COLO829 (cell line): ENCODE measurements around the gene TPCN2.
A peak's percentile ranks its signal among the peaks of the same experiment; 100 is the strongest.

Experiments used
- DNase-seq: peaks from one replicate; pipeline ENCODE4 v3.0.0; 2012; ENCODE audit warnings: low spot score

TPCN2 gene

GRCh38 chr11:69152733-69153421 is 104.1 kb downstream of the TPCN2 start:
- no peak for DNase-seq

DNA sequence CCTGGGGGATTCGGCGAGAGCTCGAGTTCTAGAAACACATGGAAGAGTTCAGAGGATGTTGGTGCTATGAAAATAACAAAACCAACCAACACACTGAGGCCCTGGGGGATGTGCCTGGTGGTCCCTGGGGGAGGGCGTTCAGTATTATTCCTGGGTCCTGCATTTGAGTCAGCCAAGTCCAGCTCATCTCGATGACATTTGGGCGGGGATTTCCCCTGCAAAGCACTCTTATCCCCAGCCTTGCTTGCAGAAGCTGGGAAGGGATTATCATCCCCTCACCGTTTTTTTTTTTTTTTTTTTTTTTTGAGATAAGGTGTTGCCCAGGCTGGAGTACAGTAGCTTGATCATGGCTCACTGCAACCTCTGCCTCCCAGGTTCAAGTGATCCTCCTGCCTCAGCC is 104.9 kb downstream of the TPCN2 start:
- DNase-seq, result no peak

DNA sequence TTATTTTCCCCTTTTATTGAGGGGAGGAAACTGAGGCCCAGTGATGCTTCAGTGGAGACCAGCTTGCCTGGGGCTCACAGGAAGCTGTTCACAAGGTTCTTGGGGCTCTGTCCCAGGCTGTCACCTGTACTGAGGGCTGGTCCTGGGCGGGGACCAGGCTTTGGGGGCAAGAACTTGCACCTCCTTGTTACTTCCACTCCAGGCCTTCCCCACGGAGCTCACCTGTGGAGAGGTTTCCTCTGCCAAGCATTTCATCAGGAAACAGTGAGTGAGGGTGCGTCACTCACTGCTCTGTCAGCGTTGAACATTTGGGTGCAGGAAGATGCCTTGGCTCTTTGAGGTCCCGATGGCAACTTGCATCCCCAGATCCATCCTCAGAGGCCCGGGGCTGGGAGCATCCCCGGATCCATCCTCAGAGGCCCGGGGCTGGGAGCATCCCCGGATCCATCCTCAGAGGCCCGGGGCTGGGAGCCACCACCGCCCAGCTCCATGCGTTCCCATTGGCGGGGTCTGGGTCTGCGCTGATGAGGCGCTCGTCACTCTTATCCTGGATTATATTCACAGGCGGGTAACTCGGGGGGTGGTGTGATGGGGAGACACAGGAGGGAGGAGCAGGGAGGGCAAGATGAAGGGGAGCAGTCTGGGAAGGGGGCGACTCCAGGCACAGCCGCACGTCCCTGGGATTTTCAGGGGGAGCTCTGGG is 105.6 kb downstream of the TPCN2 start:
- no peak for DNase-seq

- DNase-seq, result no peak
Observed at GRCh38 chr11:69154938-69155301, 106.2 kb downstream of the TPCN2 start.

GRCh38 chr11:69155302-69156234 is 106.8 kb downstream of the TPCN2 start, which contains the start of gene SMIM38:
Gene SMIM38, plus strand, starts transcription at chr11:69155935. Its CDS starts 1,912 bp downstream, at chr11:69157847.
- DNase-seq, result no peak

DNA sequence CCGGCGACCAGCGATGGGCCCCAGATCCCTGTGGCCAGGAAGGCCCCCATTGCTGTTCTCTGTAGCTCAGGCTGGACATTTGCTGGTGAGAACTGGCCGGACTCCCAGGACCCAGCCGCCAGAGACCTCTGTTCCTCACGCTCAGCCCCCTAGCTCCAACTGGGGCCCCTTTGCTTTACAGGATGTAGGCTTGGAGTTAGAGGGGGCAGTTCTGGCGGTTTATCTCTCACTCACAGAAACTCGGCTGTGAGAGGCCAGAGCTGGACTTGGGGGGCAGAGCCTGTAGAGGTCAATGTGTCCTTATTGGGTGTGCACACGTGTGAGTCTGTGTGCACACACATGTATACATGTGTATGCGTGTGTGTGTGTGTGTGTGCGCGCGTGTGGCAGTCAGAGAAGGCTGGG is 107.5 kb downstream of the TPCN2 start:
- no peak for DNase-seq

DNA sequence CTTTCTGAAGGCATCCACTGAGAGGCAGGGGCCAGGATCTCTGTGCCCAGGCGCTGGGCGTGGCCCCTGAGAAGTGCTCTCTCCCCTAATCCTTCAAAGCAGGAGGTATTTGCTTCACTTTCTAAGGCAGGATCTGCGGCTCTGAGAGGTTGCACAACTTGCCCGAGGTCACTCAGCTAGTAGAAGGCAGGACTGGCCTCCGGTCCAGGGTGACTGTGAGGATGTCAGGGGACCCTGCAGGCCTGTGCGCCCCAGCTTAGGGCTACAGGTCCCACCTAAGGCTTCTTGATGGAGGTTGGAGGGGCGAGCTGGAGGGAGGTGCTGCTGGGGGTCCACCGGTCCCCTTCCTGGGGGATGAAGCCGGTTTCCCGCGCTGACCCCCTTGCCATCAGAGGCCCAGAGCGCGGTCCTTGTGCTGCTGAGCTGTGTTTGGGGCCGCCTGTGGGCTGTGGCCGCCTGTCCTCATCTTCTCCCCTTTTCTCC is 108.0 kb downstream of the TPCN2 start:
- DNase-seq, result no peak

- DNase-seq, result peak; percentile 94
Observed at GRCh38 chr11:69157156-69157821, 108.6 kb downstream of the TPCN2 start.

GRCh38 chr11:69157822-69158231 is 109.1 kb downstream of the TPCN2 start:
- no peak for DNase-seq

DNA sequence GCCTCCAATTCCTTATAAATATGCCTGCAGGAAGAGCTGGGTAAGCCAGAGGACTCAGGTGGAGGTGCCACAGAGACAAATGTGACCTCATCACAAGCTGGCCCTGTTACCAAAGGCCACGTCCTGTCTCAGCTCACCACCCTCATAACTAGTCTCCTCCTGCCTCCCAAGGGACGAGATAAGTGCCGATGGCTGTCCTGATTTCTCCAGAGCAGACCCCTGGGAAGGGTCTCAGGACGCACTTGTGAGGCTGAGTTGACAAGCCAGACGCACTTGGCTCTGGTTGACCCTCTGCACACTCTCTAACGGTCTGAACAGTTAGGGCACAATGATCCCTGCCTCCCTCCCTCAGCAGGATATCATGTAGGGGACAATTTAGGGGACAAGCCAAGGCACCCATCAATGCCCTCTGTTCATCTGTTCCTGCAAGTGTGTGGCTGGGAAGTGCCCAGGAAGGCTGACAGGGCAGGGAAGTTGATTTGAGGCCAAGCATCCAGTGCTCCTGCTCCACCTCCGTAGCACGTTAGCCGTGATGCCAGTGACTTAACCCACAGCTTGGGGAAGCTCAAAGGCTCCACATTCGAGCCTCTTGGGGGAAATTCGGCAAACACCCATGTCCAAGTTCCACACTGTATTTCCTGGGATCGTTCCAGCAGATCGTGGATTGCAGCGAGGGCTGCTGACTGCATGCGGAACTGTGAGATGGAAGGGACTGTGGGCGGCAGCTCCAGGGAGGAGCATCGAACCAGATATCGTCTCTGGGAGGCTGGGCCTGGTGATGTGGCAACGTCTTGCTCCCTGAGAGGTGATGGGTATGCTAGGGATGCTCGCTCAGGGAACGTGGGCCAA is 109.8 kb downstream of the TPCN2 start:
- DNase-seq, result no peak

DNA sequence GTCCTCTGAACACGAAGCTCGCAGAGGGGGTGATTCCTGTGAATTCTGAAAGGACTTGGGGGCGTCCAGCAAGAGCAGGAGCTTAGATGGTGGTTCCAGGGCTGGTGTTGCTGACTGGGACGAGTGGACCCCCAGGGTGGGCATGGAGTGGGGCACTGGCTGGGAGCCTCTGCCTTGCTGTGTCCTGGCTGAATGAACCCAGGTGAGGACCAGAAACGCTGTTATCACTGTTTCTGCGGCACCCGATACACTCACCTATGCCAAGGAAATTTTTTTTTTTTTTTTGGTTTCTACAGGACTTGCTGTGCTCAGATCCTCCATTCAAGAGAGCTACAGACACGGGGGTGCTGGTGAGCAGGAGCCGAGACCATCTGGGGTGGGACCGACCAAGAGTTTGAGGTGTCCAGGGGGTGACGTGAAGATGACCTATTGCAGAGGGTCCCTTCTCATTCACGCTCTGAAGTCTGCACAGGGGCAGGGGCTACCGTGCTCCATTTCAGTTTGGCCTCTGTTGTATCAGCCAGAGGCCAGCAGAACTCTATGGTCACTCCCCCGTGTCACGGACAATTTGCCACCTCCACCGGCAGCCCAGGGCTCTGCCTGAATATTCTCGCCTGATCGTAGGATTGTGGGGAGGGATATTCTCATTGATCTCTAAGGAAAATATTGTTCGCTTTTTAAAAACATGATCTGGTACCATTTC is 110.6 kb downstream of the TPCN2 start:
- DNase-seq, result no peak

DNA sequence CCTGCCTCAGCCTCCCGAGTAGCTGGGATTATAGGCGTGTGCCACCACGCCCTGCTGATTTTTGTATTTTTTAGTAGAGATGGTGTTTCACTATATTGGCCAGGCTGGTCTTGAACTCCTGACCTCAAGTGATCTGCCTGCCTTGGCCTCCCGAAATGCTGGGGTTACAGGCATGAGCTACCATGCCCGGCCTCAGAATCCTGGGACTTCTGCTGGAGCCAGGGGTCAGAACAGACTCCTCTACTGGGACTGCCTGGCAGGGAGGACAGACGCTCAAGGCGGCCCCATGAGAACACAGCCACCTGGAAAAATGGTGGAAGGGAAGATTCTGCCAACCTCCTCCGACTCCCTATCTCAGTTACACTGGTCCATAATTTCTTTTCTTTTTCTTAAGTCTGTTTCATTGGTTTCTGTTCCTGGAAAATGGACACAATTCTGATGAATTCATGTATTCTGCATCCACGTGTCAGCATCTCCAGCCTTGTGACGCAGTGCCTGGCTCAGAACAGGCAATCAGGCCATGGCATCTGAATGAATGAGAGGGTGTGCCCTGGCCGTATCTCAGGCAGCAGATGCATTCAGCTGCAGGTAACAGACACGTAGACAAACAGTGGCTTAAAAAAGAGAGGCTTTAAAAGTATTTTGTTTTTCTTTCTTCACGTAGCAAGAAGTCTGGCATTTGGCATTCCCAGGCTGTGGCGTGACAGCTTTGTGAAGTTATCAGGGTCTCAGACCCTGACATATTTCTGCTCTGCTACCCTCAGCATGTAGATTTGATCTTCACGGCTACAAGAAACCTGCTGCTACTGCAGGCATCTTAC is 111.8 kb downstream of the TPCN2 start:
- DNase-seq, result no peak

DNA sequence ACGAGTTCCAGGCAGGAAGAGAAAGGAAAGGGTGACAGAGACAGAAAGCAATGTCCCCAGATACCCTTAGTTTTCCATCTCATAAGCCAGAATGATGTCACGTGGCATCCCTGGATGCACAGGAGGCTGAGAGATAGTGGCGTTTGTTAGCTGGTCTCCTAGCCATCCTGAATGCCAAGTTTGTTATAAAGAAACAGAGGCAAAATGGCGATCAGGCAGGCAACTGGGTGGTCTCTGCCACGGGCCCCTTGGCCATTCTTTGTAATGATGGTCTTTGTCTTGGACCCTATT is 112.3 kb downstream of the TPCN2 start:
- no peak for DNase-seq

- no peak for DNase-seq
Observed at GRCh38 chr11:69162505-69162904, 113.8 kb downstream of the TPCN2 start.

GRCh38 chr11:69163842-69164241 is 115.1 kb downstream of the TPCN2 start:
- DNase-seq, result no peak

DNA sequence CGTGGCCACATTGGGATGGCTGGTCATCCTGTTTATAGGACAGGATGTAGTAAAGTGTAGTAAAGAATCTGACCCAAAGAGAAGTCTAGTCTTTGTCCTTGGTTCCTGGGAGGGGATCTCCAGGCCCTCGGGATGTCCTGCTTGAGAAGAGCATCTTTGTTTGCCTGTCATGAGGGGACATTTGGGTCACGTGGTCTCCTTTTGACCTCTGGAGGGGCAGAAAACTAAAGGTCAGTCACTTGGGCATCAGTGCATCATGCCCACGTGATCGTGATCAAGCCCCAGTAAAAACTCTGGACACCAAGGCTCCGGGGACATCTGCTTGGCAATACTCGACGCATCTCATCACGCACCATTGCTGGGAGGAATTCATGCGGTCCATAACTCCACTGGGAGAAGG is 116.1 kb downstream of the TPCN2 start:
- no peak for DNase-seq

DNA sequence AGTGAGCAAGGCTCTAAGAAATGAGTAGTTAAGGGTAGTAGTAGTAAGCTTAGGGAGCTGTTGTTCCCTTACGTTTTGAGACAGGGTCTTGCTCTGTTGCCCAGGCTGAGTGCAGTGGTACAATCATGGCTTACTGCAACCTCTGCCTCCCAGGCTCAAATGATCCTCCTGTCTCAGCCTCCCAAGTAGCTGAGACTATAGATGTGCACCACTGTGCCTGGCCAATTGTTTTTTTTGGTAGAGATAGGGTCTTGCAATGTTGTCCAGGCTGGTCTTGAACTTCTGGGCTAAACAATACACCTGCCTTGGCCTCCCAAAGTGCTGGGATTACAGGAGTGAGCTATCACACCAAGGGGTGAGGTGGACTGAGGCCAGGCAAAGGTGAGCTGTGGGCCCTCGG is 117.0 kb downstream of the TPCN2 start:
- DNase-seq, result no peak

DNA sequence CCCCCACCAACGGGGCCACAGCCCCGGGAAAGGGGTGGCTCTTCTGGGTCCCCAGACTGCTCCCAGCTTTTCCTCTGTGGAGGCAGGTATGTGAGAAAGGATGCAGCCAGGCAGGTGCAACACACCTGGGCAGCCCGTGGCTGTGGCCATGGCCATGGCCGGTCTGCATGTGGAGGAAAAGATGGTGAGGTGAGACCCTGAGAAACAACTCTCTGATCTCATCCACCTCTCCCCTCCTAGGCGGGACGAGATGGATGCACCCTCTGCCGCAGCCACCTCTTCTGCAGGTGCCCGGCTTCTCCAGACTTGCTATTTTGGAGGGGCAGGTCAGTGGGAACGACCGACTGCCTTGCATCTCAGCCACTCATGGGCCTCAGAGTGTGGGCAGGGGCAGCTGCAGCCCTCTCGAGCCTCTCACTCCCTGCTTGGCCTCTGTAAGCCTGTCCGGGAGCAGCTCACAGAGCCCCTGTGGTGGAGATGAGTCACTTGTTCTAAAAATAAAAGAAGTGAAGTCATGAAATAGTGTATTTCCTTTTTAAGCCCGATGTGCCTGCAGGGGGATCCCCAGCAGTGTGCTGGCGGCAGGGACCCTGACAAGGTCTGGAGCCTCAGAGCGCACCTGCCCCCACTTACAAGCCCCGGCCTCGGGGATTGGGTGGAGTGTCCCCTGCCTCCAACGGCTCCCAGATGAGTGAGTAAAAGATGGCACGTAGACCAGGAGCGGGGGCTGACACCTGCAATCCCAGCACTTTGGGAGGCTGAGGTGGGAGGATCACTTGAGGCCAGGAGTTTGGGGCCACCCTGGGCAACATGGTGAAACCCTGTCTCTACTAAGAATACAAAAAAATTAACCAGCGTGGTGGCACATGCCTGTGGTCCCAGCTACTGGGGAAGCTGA is 117.7 kb downstream of the TPCN2 start:
- DNase-seq, result peak; percentile 63
